Liver (tissue), 9 donors: Measurements from ENCODE around the gene LNX1. TPM values are rescaled to one million over a fixed set of nuclear protein-coding genes. Genes with fewer than 3 reads are reported as not detected.
A peak's percentile ranks its signal among the peaks of the same experiment; 100 is the strongest.

ENCODE experiments used
- DNase-seq: peaks from one replicate; pipeline ENCODE4 v3.0.0-alpha.2; 2017; ENCODE audit warnings: low spot score
- H3K27ac ChIP-seq, 2 donors: one replicate each; pipeline ENCODE4 v1.7.0; 2013; ENCODE audit warnings: inconsistent platforms in 2 of 2, low read length in 2 of 2, control low read depth in 1 of 2, low read depth in 1 of 2, mild to moderate bottlenecking in 1 of 2
- H3K27me3 ChIP-seq, 4 donors: one replicate each; pipeline versions ENCODE4 v1.6.1 to v1.7.0; 2013; ENCODE audit warnings: low read length in 3 of 4, inconsistent platforms in 1 of 4, mild to moderate bottlenecking in 1 of 4, moderate library complexity in 1 of 4; ENCODE audit not compliant: control insufficient read depth in 4 of 4, insufficient read depth in 4 of 4
- H3K36me3 ChIP-seq, 4 donors: one replicate each; pipeline versions ENCODE4 v1.6.1 to v1.7.0; 2013; ENCODE audit warnings: low read length in 3 of 4, mild to moderate bottlenecking in 3 of 4, low read depth in 1 of 4, moderate library complexity in 1 of 4; ENCODE audit not compliant: control insufficient read depth in 4 of 4, insufficient read depth in 3 of 4
- H3K4me1 ChIP-seq, 4 donors: one replicate each; pipeline versions ENCODE4 v1.6.1 to v1.7.0; 2013; ENCODE audit warnings: low read length in 3 of 4, mild to moderate bottlenecking in 3 of 4, moderate library complexity in 1 of 4; ENCODE audit not compliant: control insufficient read depth in 4 of 4, insufficient read depth in 4 of 4
- H3K4me3 ChIP-seq, 3 donors: one replicate each; pipeline versions ENCODE4 v1.6.1 to v1.7.0; 2013; ENCODE audit warnings: low read length in 3 of 3, control low read depth in 1 of 3, low read depth in 1 of 3, mild to moderate bottlenecking in 1 of 3
- H3K9ac ChIP-seq, 2 donors: one replicate each; pipeline ENCODE4 v1.7.0; 2013; ENCODE audit warnings: low read length in 2 of 2, mild to moderate bottlenecking in 2 of 2, moderate library complexity in 2 of 2, control low read depth in 1 of 2, low read depth in 1 of 2
- H3K9me3 ChIP-seq, 4 donors: one replicate each; pipeline versions ENCODE4 v1.6.1 to v1.7.0; 2013; ENCODE audit warnings: low read length in 3 of 4; ENCODE audit not compliant: control insufficient read depth in 4 of 4
- ATF3 ChIP-seq: IDR thresholded peaks from 2 replicates; pipeline ENCODE4 v1.6.1; 2016; ENCODE audit warnings: antibody characterized with exemption
- EGR1 ChIP-seq, 2 donors: IDR thresholded peaks; 2 replicates each; pipeline ENCODE4 v1.6.1; 2016 to 2018; ENCODE audit warnings: antibody characterized with exemption in 2 of 2, low read depth in 2 of 2
- FOXA1 ChIP-seq: IDR thresholded peaks from 2 replicates; pipeline ENCODE4 v1.6.1; 2016; ENCODE audit warnings: antibody characterized with exemption
- FOXA2 ChIP-seq: IDR thresholded peaks from 2 replicates; pipeline ENCODE4 v1.6.1; 2016; ENCODE audit warnings: antibody characterized with exemption
- GABPA ChIP-seq, 2 donors: IDR thresholded peaks in 1 of 2; conservative IDR thresholded peaks in 1 of 2; 2 replicates each; pipeline ENCODE4 v1.6.1; 2016; ENCODE audit warnings: antibody characterized with exemption in 2 of 2, mild to moderate bottlenecking in 1 of 2, moderate library complexity in 1 of 2
- HNF4A ChIP-seq, 2 donors: conservative IDR thresholded peaks; 2 replicates each; pipeline ENCODE4 v1.6.1; 2016; ENCODE audit warnings: antibody characterized with exemption in 2 of 2, mild to moderate bottlenecking in 2 of 2
- HNF4G ChIP-seq: IDR thresholded peaks from 2 replicates; pipeline ENCODE4 v1.6.1; 2016; ENCODE audit warnings: antibody characterized with exemption
- MAX ChIP-seq: IDR thresholded peaks from 2 replicates; pipeline ENCODE4 v1.6.1; 2016; ENCODE audit warnings: antibody characterized with exemption
- NR2F2 ChIP-seq: IDR thresholded peaks from 2 replicates; pipeline ENCODE4 v1.6.1; 2016; ENCODE audit warnings: antibody characterized with exemption
- REST ChIP-seq: IDR thresholded peaks from 2 replicates; pipeline ENCODE4 v1.6.1; 2016; ENCODE audit warnings: antibody characterized with exemption, mild to moderate bottlenecking
- RXRA ChIP-seq, 2 donors: IDR thresholded peaks; 2 replicates each; pipeline ENCODE4 v1.6.1; 2017 to 2018; ENCODE audit warnings: antibody characterized with exemption in 2 of 2, mild to moderate bottlenecking in 1 of 2
- SP1 ChIP-seq: IDR thresholded peaks from 2 replicates; pipeline ENCODE4 v1.6.1; 2018; ENCODE audit warnings: antibody characterized with exemption, mild to moderate bottlenecking
- TAF1 ChIP-seq: conservative IDR thresholded peaks from 2 replicates; pipeline ENCODE4 v1.6.1; 2016; ENCODE audit warnings: antibody characterized with exemption, mild to moderate bottlenecking
- YY1 ChIP-seq: IDR thresholded peaks from 2 replicates; pipeline ENCODE4 v1.6.1; 2016; ENCODE audit warnings: antibody characterized with exemption, mild to moderate bottlenecking
- WGBS: extraction: QIAGEN DNeasy Blood & Tissue Kit; methylation state at CpG from one replicate; pipeline ENCODE4 v1.1.7; 2013; 5-methylcytosine and 5-hydroxymethylcytosine counted together
- polyA plus RNA-seq, 2 donors: library from polyadenylated mRNA; stranded (reverse) in 1 of 2; unstranded in 1 of 2; fragments of 200-250 nt in 1 of 2; fragments of >200 nt in 1 of 2; fragmentation: Nextera tagmentation in 1 of 2; extraction: Ambion mirVana in 1 of 2; gene quantifications; one replicate each; pipeline versions ENCODE4 v1.2.1 to v1.2.3, GENCODE V29; 2013 to 2015
- total RNA-seq, 2 donors: library from RNA; depleted of rRNA; stranded (reverse); fragments of >200 nt; gene quantifications; one replicate each; pipeline ENCODE4 v1.2.3, GENCODE V29; 2014
- TF ChIP-seq, protein P1 (sequence below): IDR thresholded peaks from 2 replicates; pipeline ENCODE4 v1.6.1; 2016; ENCODE audit warnings: antibody characterized with exemption
- donor health status: healthy.
- donor health status: healthy.
- donor health status: healthy.
- donor health status: healthy.
- donor health status: healthy.

Gene LNX1
- total and polyA plus RNA-seq, 4 donors: 1.5 to 3.4 (median 2.3) TPM

GRCh38 chr4:53637348-53637747 is 46.1 kb upstream of the LNX1 start:
- H3K36me3 ChIP-seq: no peaks in the 10 kb centered on the region
- H3K9ac ChIP-seq: no peak overlapping the region
- no peaks in the 10 kb centered on the region for H3K27me3 ChIP-seq
- H3K4me1 ChIP-seq: no peaks in the 10 kb centered on the region
- no peak overlapping the region for H3K4me3 ChIP-seq
- WGBS: 27% methylated on average over 1 of the region's 1 CpG
- no peak overlapping the region for H3K27ac ChIP-seq
- H3K9me3 ChIP-seq: no peaks in the 10 kb centered on the region
- TF ChIP-seq FOXA2 (peak; percentile 79), FOXA1 (peak; percentile 27), MAX (peak; percentile 18), HNF4A (conservative IDR thresholded peaks at IDR 0.05) (peak; percentile 36 to 47), HNF4G (no peak), RXRA (IDR thresholded peaks at IDR 0.05) (peak in 1 of 2 donors; percentile 39)
- no peak for DNase-seq

- H3K36me3 ChIP-seq: no peaks in the 10 kb centered on the region
- no peaks in the 10 kb centered on the region for H3K9me3 ChIP-seq
- no peak overlapping the region for H3K9ac ChIP-seq
- 57% methylated on average over 5 of the region's 5 CpGs for WGBS
- H3K27me3 ChIP-seq: no peaks in the 10 kb centered on the region
- DNase-seq: no peak
- no peak for TF ChIP-seq GABPA (IDR thresholded peaks at IDR 0.05 in 1 of 2, conservative IDR thresholded peaks at IDR 0.05 in 1 of 2)
- TF ChIP-seq YY1: no peak
- no peak for TF ChIP-seq TAF1
- no peak for TF ChIP-seq FOXA2
- TF ChIP-seq HNF4G: no peak
- TF ChIP-seq FOXA1: no peak
- TF ChIP-seq NR2F2: no peak
- no peak for TF ChIP-seq ATF3
- TF ChIP-seq HNF4A (conservative IDR thresholded peaks at IDR 0.05): no peak
- TF ChIP-seq MAX: no peak
- TF ChIP-seq RXRA (IDR thresholded peaks at IDR 0.05): no peak
- TF ChIP-seq, protein P1, sequence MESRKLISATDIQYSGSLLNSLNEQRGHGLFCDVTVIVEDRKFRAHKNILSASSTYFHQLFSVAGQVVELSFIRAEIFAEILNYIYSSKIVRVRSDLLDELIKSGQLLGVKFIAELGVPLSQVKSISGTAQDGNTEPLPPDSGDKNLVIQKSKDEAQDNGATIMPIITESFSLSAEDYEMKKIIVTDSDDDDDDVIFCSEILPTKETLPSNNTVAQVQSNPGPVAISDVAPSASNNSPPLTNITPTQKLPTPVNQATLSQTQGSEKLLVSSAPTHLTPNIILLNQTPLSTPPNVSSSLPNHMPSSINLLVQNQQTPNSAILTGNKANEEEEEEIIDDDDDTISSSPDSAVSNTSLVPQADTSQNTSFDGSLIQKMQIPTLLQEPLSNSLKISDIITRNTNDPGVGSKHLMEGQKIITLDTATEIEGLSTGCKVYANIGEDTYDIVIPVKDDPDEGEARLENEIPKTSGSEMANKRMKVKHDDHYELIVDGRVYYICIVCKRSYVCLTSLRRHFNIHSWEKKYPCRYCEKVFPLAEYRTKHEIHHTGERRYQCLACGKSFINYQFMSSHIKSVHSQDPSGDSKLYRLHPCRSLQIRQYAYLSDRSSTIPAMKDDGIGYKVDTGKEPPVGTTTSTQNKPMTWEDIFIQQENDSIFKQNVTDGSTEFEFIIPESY: no peak
- no peak for TF ChIP-seq SP1
- TF ChIP-seq REST: no peak
- TF ChIP-seq EGR1 (IDR thresholded peaks at IDR 0.05; ENCODE audit: low read depth in 2 of 2): no peak
- H3K4me1 ChIP-seq: no peaks in the 10 kb centered on the region
- no peak overlapping the region for H3K27ac ChIP-seq
- no peak overlapping the region for H3K4me3 ChIP-seq
These were observed 44.6 kb upstream of the LNX1 start for GRCh38 chr4:53635697-53636483.
